H9 (cell line): Measurements from ENCODE around the gene CENPO. TPM values are rescaled to one million over a fixed set of nuclear protein-coding genes. Genes with fewer than 3 reads are reported as not detected.

Experiments used
- DNase-seq: peaks from one replicate; pipeline ENCODE4 v3.0.0-alpha.2; 2017
- H2AFZ ChIP-seq: one replicate; pipeline ENCODE4 v1.6.1; 2013; ENCODE audit warnings: mild to moderate bottlenecking, low read length, control low read depth, moderate library complexity
- H2AK5ac ChIP-seq: 2 replicates; pipeline ENCODE4 v1.6.1; 2013; ENCODE audit warnings: low read length, control low read depth, mixed read lengths; ENCODE audit not compliant: insufficient read length
- H2BK120ac ChIP-seq: one replicate; pipeline ENCODE4 v1.6.1; 2013; ENCODE audit warnings: low read depth, mild to moderate bottlenecking, low read length, control low read depth, inconsistent platforms; ENCODE audit not compliant: poor library complexity, severe bottlenecking
- H2BK12ac ChIP-seq: 2 replicates; pipeline ENCODE4 v1.6.1; 2013; ENCODE audit warnings: low read length, control low read depth, mixed read lengths, low read depth; ENCODE audit not compliant: insufficient read length
- H2BK15ac ChIP-seq: 2 replicates; pipeline ENCODE4 v1.6.1; 2013; ENCODE audit warnings: low read depth, low read length, control low read depth
- H2BK20ac ChIP-seq: one replicate; pipeline ENCODE4 v1.6.1; 2013; ENCODE audit warnings: low read depth, mild to moderate bottlenecking, low read length, control low read depth, inconsistent platforms; ENCODE audit not compliant: poor library complexity, severe bottlenecking
- H2BK5ac ChIP-seq: 2 replicates; pipeline ENCODE4 v1.6.1; 2013; ENCODE audit warnings: low read length, control low read depth, mixed read lengths; ENCODE audit not compliant: insufficient read length
- H3K14ac ChIP-seq: 2 replicates; pipeline ENCODE4 v1.6.1; 2013; ENCODE audit warnings: low read length, control low read depth; ENCODE audit not compliant: insufficient read depth
- H3K18ac ChIP-seq: 2 replicates; pipeline ENCODE4 v1.6.1; 2013; ENCODE audit warnings: low read depth, mild to moderate bottlenecking, mixed read lengths, low read length, control low read depth; ENCODE audit not compliant: insufficient read length
- H3K23ac ChIP-seq: 2 replicates; pipeline ENCODE4 v1.6.1; 2013; ENCODE audit warnings: low read length, control low read depth, mixed read lengths, low read depth; ENCODE audit not compliant: insufficient read length
- H3K23me2 ChIP-seq: 2 replicates; pipeline ENCODE4 v1.6.1; 2013; ENCODE audit warnings: low read depth, mild to moderate bottlenecking, mixed read lengths, low read length, control low read depth; ENCODE audit not compliant: insufficient read length, poor library complexity, severe bottlenecking
- H3K27ac ChIP-seq: 2 replicates; pipeline ENCODE4 v1.5.1; 2013; ENCODE audit warnings: low read length, control low read depth, mixed read lengths, low read depth; ENCODE audit not compliant: insufficient read length
- H3K27me3 ChIP-seq: 2 replicates; pipeline ENCODE4 v1.6.1; 2013; ENCODE audit warnings: low read length, control low read depth, inconsistent platforms; ENCODE audit not compliant: insufficient read depth
- H3K4ac ChIP-seq: 2 replicates; pipeline ENCODE4 v1.6.1; 2013; ENCODE audit warnings: low read depth, mild to moderate bottlenecking, control low read depth, inconsistent platforms, low read length, moderate library complexity
- H3K4me1 ChIP-seq: 2 replicates; pipeline ENCODE4 v1.6.1; 2013; ENCODE audit warnings: low read length, control low read depth, inconsistent platforms; ENCODE audit not compliant: insufficient read depth
- H3K4me2 ChIP-seq: 2 replicates; pipeline ENCODE4 v1.6.1; 2013; ENCODE audit warnings: low read length, control low read depth, mixed read lengths; ENCODE audit not compliant: insufficient read length, insufficient read depth
- H3K56ac ChIP-seq: 2 replicates; pipeline ENCODE4 v1.6.1; 2013; ENCODE audit warnings: low read depth, mild to moderate bottlenecking, mixed read lengths, low read length, control low read depth; ENCODE audit not compliant: insufficient read length
- H3K79me1 ChIP-seq: 2 replicates; pipeline ENCODE4 v1.6.1; 2013; ENCODE audit warnings: low read depth, mild to moderate bottlenecking, moderate library complexity, low read length, control low read depth, inconsistent platforms; ENCODE audit not compliant: insufficient read depth, poor library complexity, severe bottlenecking
- H3K79me2 ChIP-seq: 2 replicates; pipeline ENCODE4 v1.6.1; 2013; ENCODE audit warnings: low read length, control low read depth, inconsistent platforms; ENCODE audit not compliant: insufficient read depth
- H3K9ac ChIP-seq: 2 replicates; pipeline ENCODE4 v1.6.1; 2013; ENCODE audit warnings: low read length, control low read depth, mixed read lengths; ENCODE audit not compliant: insufficient read length; ENCODE audit errors: extremely low read depth
- H3K9me3 ChIP-seq: one replicate; pipeline ENCODE4 v1.6.1; 2013; ENCODE audit warnings: low read depth, low read length, inconsistent platforms; ENCODE audit not compliant: control insufficient read depth
- H3T11ph ChIP-seq: one replicate; pipeline ENCODE4 v1.6.1; 2013; ENCODE audit warnings: mild to moderate bottlenecking, low read length, control low read depth, inconsistent platforms
- H4K20me1 ChIP-seq: one replicate; pipeline ENCODE4 v1.6.1; 2013; ENCODE audit not compliant: control insufficient read depth, insufficient read length, insufficient read depth
- H4K5ac ChIP-seq: 2 replicates; pipeline ENCODE4 v1.6.1; 2013; ENCODE audit warnings: low read depth, mild to moderate bottlenecking, mixed read lengths, low read length, control low read depth; ENCODE audit not compliant: insufficient read length
- H4K8ac ChIP-seq: replicated peaks from 2 replicates; pipeline ENCODE4 v1.6.1; 2013; ENCODE audit warnings: low read length, control low read depth, mixed read lengths, low read depth; ENCODE audit not compliant: insufficient read length
- H4K91ac ChIP-seq: 2 replicates; pipeline ENCODE4 v1.6.1; 2013; ENCODE audit warnings: low read depth, mild to moderate bottlenecking, moderate library complexity, mixed read lengths, low read length, control low read depth; ENCODE audit not compliant: insufficient read length
- H3K27ac Mint-ChIP-seq, 3 experiments: 2 replicates in 2 of 3; 3 replicates in 1 of 3; pipeline ENCODE4 v1.8.0; 2020 to 2021; ENCODE audit warnings: mixed read lengths in 3 of 3, mild to moderate bottlenecking in 1 of 3, moderate library complexity in 1 of 3
- H3K27me3 Mint-ChIP-seq: 2 replicates; pipeline ENCODE4 v1.8.0; 2021; ENCODE audit warnings: low read depth, mild to moderate bottlenecking, moderate library complexity, mixed read lengths
- H3K36me3 Mint-ChIP-seq, 3 experiments: 2 replicates in 2 of 3; 3 replicates in 1 of 3; pipeline ENCODE4 v1.8.0; 2020 to 2021; ENCODE audit warnings: low read depth in 3 of 3, mixed read lengths in 3 of 3; ENCODE audit not compliant: insufficient read depth in 1 of 3
- H3K4me1 Mint-ChIP-seq, 2 experiments: 2 replicates each; pipeline ENCODE4 v1.8.0; 2020; ENCODE audit warnings: mixed read lengths in 2 of 2
- H3K4me3 Mint-ChIP-seq, 2 experiments: 2 replicates in 1 of 2; 3 replicates in 1 of 2; pipeline ENCODE4 v1.8.0; 2020 to 2021; ENCODE audit warnings: mild to moderate bottlenecking in 2 of 2, mixed read lengths in 2 of 2, moderate library complexity in 1 of 2
- H3K9me3 Mint-ChIP-seq, 2 experiments: 2 replicates in 1 of 2; 3 replicates in 1 of 2; pipeline ENCODE4 v1.8.0; 2020; ENCODE audit warnings: mild to moderate bottlenecking in 2 of 2, mixed read lengths in 2 of 2, moderate library complexity in 1 of 2
- WGBS: extraction: QIAGEN DNeasy Blood & Tissue Kit; methylation state at CpG from one replicate; pipeline ENCODE4 v1.1.7; 2013; ENCODE audit warnings: missing lambda C conversion rate, low lambda C conversion rate, mixed read lengths; ENCODE audit not compliant: insufficient read length; ENCODE audit errors: extremely low coverage; 5-methylcytosine and 5-hydroxymethylcytosine counted together
- total RNA-seq: library from RNA; stranded (reverse); gene quantifications from 2 replicates; pipeline ENCODE4 v1.2.1, GENCODE V29; 2021
- TF ChIP-seq, protein P1 (sequence below): fragments of 200-600 bp; sonication (generic); conservative IDR thresholded peaks from 3 replicates; pipeline ENCODE4 v1.8.0; 2021; ENCODE audit warnings: antibody characterized with exemption, mild to moderate bottlenecking

CENPO gene
- total RNA-seq, 1 experiment from 2014 or later, result 49.5 TPM

DNA sequence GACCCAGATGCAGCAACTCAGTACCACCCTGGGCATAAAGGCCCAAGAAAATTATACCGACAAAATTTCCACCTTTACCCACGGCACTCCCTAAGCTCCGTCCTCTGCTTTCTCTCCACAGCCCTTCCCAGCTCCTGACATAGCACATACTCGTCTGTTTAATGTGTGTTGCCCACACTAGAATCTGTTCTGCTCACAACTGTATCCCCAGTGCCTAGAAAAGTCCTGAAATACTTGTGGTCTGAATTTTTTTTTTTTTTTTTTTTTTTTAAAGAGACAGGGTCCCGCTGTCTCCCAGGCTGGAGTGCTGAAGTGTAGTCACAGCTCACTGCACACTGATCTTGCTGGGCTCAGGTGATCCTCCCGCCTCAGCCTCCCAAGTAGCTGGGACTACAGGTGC is 64.5 kb downstream of the CENPO start:
- Histone ChIP-seq H3K14ac (no peak overlapping the region), H3K79me1 (no peaks in the 10 kb centered on the region), H3K4me1 (no peaks in the 10 kb centered on the region), H2BK12ac (no peak overlapping the region), H4K5ac (no peak overlapping the region), H3K27ac (no peak overlapping the region), H3T11ph (no peak overlapping the region), H3K23ac (no peak overlapping the region), H3K56ac (no peak overlapping the region), H3K9me3 (no peaks in the 10 kb centered on the region), H2BK20ac (no peak overlapping the region), H4K91ac (no peak overlapping the region), H2BK15ac (no peak overlapping the region), H3K18ac (no peak overlapping the region), H2AFZ (no peak overlapping the region), H2AK5ac (no peak overlapping the region), H3K23me2 (no peaks in the 10 kb centered on the region), H3K4me2 (no peak overlapping the region), H2BK5ac (no peak overlapping the region), H4K20me1 (no peaks in the 10 kb centered on the region), H3K4ac (no peak overlapping the region), H3K79me2 (no peaks in the 10 kb centered on the region), H3K9ac (no peak overlapping the region), H2BK120ac (no peak overlapping the region), H4K8ac (no peak overlapping the region), H3K27me3 (no peaks in the 10 kb centered on the region)
- TF ChIP-seq, protein P1, sequence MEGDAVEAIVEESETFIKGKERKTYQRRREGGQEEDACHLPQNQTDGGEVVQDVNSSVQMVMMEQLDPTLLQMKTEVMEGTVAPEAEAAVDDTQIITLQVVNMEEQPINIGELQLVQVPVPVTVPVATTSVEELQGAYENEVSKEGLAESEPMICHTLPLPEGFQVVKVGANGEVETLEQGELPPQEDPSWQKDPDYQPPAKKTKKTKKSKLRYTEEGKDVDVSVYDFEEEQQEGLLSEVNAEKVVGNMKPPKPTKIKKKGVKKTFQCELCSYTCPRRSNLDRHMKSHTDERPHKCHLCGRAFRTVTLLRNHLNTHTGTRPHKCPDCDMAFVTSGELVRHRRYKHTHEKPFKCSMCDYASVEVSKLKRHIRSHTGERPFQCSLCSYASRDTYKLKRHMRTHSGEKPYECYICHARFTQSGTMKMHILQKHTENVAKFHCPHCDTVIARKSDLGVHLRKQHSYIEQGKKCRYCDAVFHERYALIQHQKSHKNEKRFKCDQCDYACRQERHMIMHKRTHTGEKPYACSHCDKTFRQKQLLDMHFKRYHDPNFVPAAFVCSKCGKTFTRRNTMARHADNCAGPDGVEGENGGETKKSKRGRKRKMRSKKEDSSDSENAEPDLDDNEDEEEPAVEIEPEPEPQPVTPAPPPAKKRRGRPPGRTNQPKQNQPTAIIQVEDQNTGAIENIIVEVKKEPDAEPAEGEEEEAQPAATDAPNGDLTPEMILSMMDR, result no peak
- no peaks in the 10 kb centered on the region for H3K4me1 Mint-ChIP-seq
- no peak overlapping the region for H3K4me3 Mint-ChIP-seq
- peaks cover 0 to 5% (median 5%) of the 10 kb centered on the region in 3 experiments; a peak in 2 of 7 replicates for H3K36me3 Mint-ChIP-seq
- DNase-seq, result no peak
- no CpG with 5 or more reads among the region's 6 CpGs for WGBS
- H3K9me3 Mint-ChIP-seq, result no peaks in the 10 kb centered on the region
- no peak overlapping the region for H3K27ac Mint-ChIP-seq
- no peaks in the 10 kb centered on the region for H3K27me3 Mint-ChIP-seq
